Endothelial cell of umbilical vein (primary cell): Measurements from ENCODE around the gene TUBGCP3. TPM values are rescaled to one million over a fixed set of nuclear protein-coding genes. Genes with fewer than 3 reads are reported as not detected.

Experiments used
- BruUV-seq: library from RNA; stranded (reverse); fragments of 400-500 nt; replicated peaks from 2 replicates; lab custom pipeline; 2021; lab: Mats Ljungman, UMichigan
- CTCF ChIA-PET: fragments of 300-600, 350-600 bp; sonication (Branson Sonifier 250); formaldehyde crosslinking; loops from one replicate; lab custom pipeline; 2021; ENCODE audit warnings: antibody characterized with exemption, inconsistent platforms; lab: Charles Lee
- POLR2A ChIA-PET: fragments of 300-600, 350-600 bp; sonication (Branson Sonifier 250); formaldehyde crosslinking; loops from one replicate; lab custom pipeline; 2021; ENCODE audit warnings: antibody characterized with exemption, inconsistent platforms; lab: Charles Lee
- DNase-seq: peaks from one replicate; pipeline ENCODE4 v3.0.0-alpha.2; 2011; ENCODE audit warnings: low read depth, low spot score
- FAIRE-seq: peaks from 2 replicates; lab custom pipeline; 2011; peaks lifted over from hg19 to GRCh38; lab: Jason Lieb, UNC
- H2AFZ ChIP-seq: 2 replicates; pipeline ENCODE4 v1.6.0; 2012; ENCODE audit warnings: low read depth, low read length, control low read depth, inconsistent platforms
- H3K27ac ChIP-seq: 2 replicates; pipeline ENCODE4 v1.5.1; 2011; ENCODE audit warnings: low read depth, mild to moderate bottlenecking, control low read depth, low read length, moderate library complexity; ENCODE audit not compliant: insufficient read depth
- H3K27me3 ChIP-seq, 2 experiments: 2 replicates each; pipeline versions ENCODE4 v1.6.0 to v1.6.1; 2011; ENCODE audit warnings: low read length in 2 of 2, mixed read lengths in 1 of 2; ENCODE audit not compliant: control insufficient read depth in 2 of 2, insufficient read depth in 2 of 2
- H3K36me3 ChIP-seq, 2 experiments: 2 replicates in 1 of 2; 3 replicates in 1 of 2; pipeline ENCODE4 v1.5.1; 2011; ENCODE audit warnings: low read length in 2 of 2, mild to moderate bottlenecking in 1 of 2, moderate library complexity in 1 of 2; ENCODE audit not compliant: control insufficient read depth in 2 of 2, insufficient read depth in 2 of 2; ENCODE audit errors: extremely low read depth in 1 of 2
- H3K4me1 ChIP-seq: 3 replicates; pipeline ENCODE4 v1.5.1; 2011; ENCODE audit warnings: mild to moderate bottlenecking, low read length; ENCODE audit not compliant: control insufficient read depth, insufficient read depth; ENCODE audit errors: extremely low read depth
- H3K4me2 ChIP-seq: 2 replicates; pipeline ENCODE4 v1.6.1; 2011; ENCODE audit warnings: low read length, control low read depth, mixed read lengths; ENCODE audit not compliant: insufficient read depth
- H3K4me3 ChIP-seq, 3 experiments: fragments of 200-600 bp in 1 of 3; sonication (generic), shearing (Covaris generic) in 1 of 3; replicated peaks in 1 of 3; 2 replicates each; pipeline ENCODE4 v1.5.1; 2011 to 2016; ENCODE audit warnings: control low read depth in 3 of 3, low read length in 3 of 3, mild to moderate bottlenecking in 2 of 3, inconsistent platforms in 1 of 3, low read depth in 1 of 3, moderate library complexity in 1 of 3; ENCODE audit not compliant: insufficient read depth in 1 of 3
- H3K79me2 ChIP-seq: 2 replicates; pipeline ENCODE4 v1.6.0; 2012; ENCODE audit warnings: low read length, inconsistent platforms; ENCODE audit not compliant: control insufficient read depth, insufficient read depth
- H3K9ac ChIP-seq: replicated peaks from 2 replicates; pipeline ENCODE3; 2011; ENCODE audit warnings: low read length, control low read depth; ENCODE audit not compliant: insufficient read depth; ENCODE audit errors: extremely low read depth
- H3K9me1 ChIP-seq: replicated peaks from 3 replicates; pipeline ENCODE4 v1.6.0; 2011; ENCODE audit warnings: mild to moderate bottlenecking, low read length; ENCODE audit not compliant: control insufficient read depth, insufficient read depth; ENCODE audit errors: extremely low read depth
- H3K9me3 ChIP-seq: replicated peaks from 2 replicates; pipeline ENCODE4 v1.5.1; 2012; ENCODE audit warnings: low read length, inconsistent platforms; ENCODE audit not compliant: control insufficient read depth, insufficient read depth
- H4K20me1 ChIP-seq: replicated peaks from 2 replicates; pipeline ENCODE3; 2011; ENCODE audit warnings: mild to moderate bottlenecking, low read length; ENCODE audit not compliant: control insufficient read depth, insufficient read depth; ENCODE audit errors: extremely low read depth
- CTCF ChIP-seq, 2 donors: IDR thresholded peaks; 1 replicate in 1 of 2; 2 replicates in 1 of 2; pipeline ENCODE4 v1.5.1; 2011; ENCODE audit warnings: low read length in 2 of 2, mild to moderate bottlenecking in 2 of 2, moderate library complexity in 2 of 2, control low read depth in 1 of 2, inconsistent platforms in 1 of 2, low read depth in 1 of 2; ENCODE audit not compliant: insufficient read depth in 1 of 2; ENCODE audit errors: extremely low read depth in 1 of 2
- MAX ChIP-seq: IDR thresholded peaks from 2 replicates; pipeline ENCODE4 v1.6.1; 2011; ENCODE audit not compliant: insufficient read depth, insufficient read length
- dilution Hi-C: fragments of 300-500 bp; cut with MboI; formaldehyde crosslinking; loops from one replicate; pipeline ENCODE4 v1.15.0; 2019; ENCODE audit warnings: low sequenced_read_pairs; ENCODE audit not compliant: extremely low pct_ligation_motif_present
- intact Hi-C: fragments of 100-400 bp; cut with micrococcal nuclease; formaldehyde crosslinking; loops from one replicate; pipeline ENCODE4 v1.10.0; 2022
- polyA plus RNA-seq, 4 experiments: library from polyadenylated mRNA; depleted of rRNA in 3 of 4; stranded (reverse) in 3 of 4; unstranded in 1 of 4; fragments of >200 nt; gene quantifications; 2 replicates each; pipeline versions ENCODE4 v1.2.1 to v1.2.3, GENCODE V29; 2011 to 2012; ENCODE audit warnings: missing spikeins in 1 of 4
- total RNA-seq: library from RNA; stranded (reverse); gene quantifications from 2 replicates; pipeline ENCODE4 v1.2.3, GENCODE V29; 2021

Gene TUBGCP3
- total and polyA plus RNA-seq, 2 donors (not counting 3 experiments of a cell fraction or from before 2014, with no cell fraction given): 36.4 to 47.7 TPM

GRCh38 chr13:112443191-112443994 lies 144.6 kb downstream of the TUBGCP3 start:
- DNase-seq (no peak), FAIRE-seq (no peak)
- Histone ChIP-seq H3K9me3 (no peaks in the 10 kb centered on the region), H3K27ac (no peak overlapping the region), H3K36me3 (no peaks in the 10 kb centered on the region), H2AFZ (no peak overlapping the region), H3K4me2 (no peak overlapping the region), H4K20me1 (no peaks in the 10 kb centered on the region), H3K79me2 (no peaks in the 10 kb centered on the region), H3K9me1 (no peaks in the 10 kb centered on the region), H3K27me3 (no peaks in the 10 kb centered on the region), H3K9ac (no peak overlapping the region), H3K4me1 (no peaks in the 10 kb centered on the region), H3K4me3 (no peak overlapping the region)
- CTCF ChIA-PET: interaction anchor here (0.6 to 3.3 kb wide), 17 partner anchors 11 to 1988 kb away, joined by 3 to 33 read pairs (median 3); partner anchors contain the start of gene NAXD
- TF ChIP-seq MAX (no peak), CTCF (IDR thresholded peaks at IDR 0.05; ENCODE audit: extremely low read depth in 1 of 2, insufficient read depth in 1 of 2, low read depth in 1 of 2, low read length in 2 of 2) (peak in 1 of 2 donors; percentile 48)
- dilution Hi-C loops (no loop called here), intact Hi-C loops (loop anchor here (5.0 kb wide), 2 partner anchors 1221 to 1376 kb away; no protein-coding TSS in a partner anchor)
- POLR2A ChIA-PET: no interaction called here
- BruUV-seq: no TSS peak
